PC-3 (cell line): ENCODE measurements around the gene C6orf47. TPM values are rescaled to one million over a fixed set of nuclear protein-coding genes. Genes with fewer than 3 reads are reported as not detected.
"Not testable (repeated sequence)": the region's sequence is repeated elsewhere in the genome, so short reads cannot be mapped to it uniquely, and the experiment has no call there.

ENCODE experiments used
- ATAC-seq: fragments of 200-7000 bp; cut with Tn5 transposase; 2 replicates; pipeline ENCODE4 v1.9.1; 2020; ENCODE audit warnings: mild to moderate bottlenecking, moderate library complexity
- Bru-seq: library from RNA; stranded (reverse); fragments of 400-500 nt; gene quantifications from one replicate; lab custom pipeline; 2021; lab: Mats Ljungman, UMichigan
- BruChase-seq, 2 experiments: library from RNA; stranded (reverse); fragments of 400-500 nt; gene quantifications; one replicate each; lab custom pipeline; 2021; lab: Mats Ljungman, UMichigan
- BruUV-seq: library from RNA; stranded (reverse); fragments of 400-500 nt; replicated peaks from 2 replicates; lab custom pipeline; 2021; lab: Mats Ljungman, UMichigan
- CTCF ChIA-PET: fragments of 300-600 bp; sonication (Branson Sonifier 250); formaldehyde crosslinking; loops from one replicate; lab custom pipeline; 2022; ENCODE audit warnings: antibody characterized with exemption; lab: Charles Lee
- POLR2A ChIA-PET: fragments of 300-600 bp; sonication (Branson Sonifier 250); formaldehyde crosslinking; loops from one replicate; lab custom pipeline; 2022; ENCODE audit warnings: antibody characterized with exemption; ENCODE audit not compliant: unreplicated experiment; lab: Charles Lee
- DNase-seq: peaks from one replicate; pipeline ENCODE4 v3.0.0-alpha.2; 2015
- H2AFZ ChIP-seq: fragments of 300-600 bp; sonication (generic); 2 replicates; pipeline ENCODE4 v1.6.0; 2016; ENCODE audit warnings: antibody characterized with exemption, low read length
- H3F3A ChIP-seq: fragments of 300-600 bp; sonication (generic); one replicate; pipeline ENCODE4 v1.6.0; 2017; ENCODE audit warnings: antibody characterized with exemption, low read length, control low read depth, mild to moderate bottlenecking; ENCODE audit not compliant: unreplicated experiment
- H3K27ac ChIP-seq: fragments of 300-600 bp; sonication (generic); 2 replicates; pipeline ENCODE4 v1.5.1; 2016; ENCODE audit warnings: mild to moderate bottlenecking, low read length
- H3K27me3 ChIP-seq: fragments of 300-600 bp; sonication (generic); 2 replicates; pipeline ENCODE4 v1.6.1; 2016; ENCODE audit warnings: low read length, mixed read lengths
- H3K36me3 ChIP-seq: fragments of 300-600 bp; sonication (generic); 2 replicates; pipeline ENCODE4 v1.6.1; 2016; ENCODE audit warnings: low read depth, mixed run types, low read length, mixed read lengths
- H3K4me1 ChIP-seq: fragments of 300-600 bp; sonication (generic); 2 replicates; pipeline ENCODE4 v1.5.1; 2016; ENCODE audit warnings: low read length; ENCODE audit not compliant: insufficient read depth
- H3K4me2 ChIP-seq: fragments of 300-600 bp; sonication (generic); 2 replicates; pipeline ENCODE4 v1.6.0; 2016; ENCODE audit warnings: low read length
- H3K4me3 ChIP-seq: fragments of 300-600 bp; sonication (generic); 2 replicates; pipeline ENCODE4 v1.5.1; 2016; ENCODE audit warnings: mild to moderate bottlenecking, low read length, mixed read lengths
- H3K79me2 ChIP-seq: fragments of 300-600 bp; sonication (generic); 2 replicates; pipeline ENCODE4 v1.6.1; 2017; ENCODE audit warnings: low read length, mixed read lengths
- H3K9ac ChIP-seq: fragments of 300-600 bp; sonication (generic); 2 replicates; pipeline ENCODE4 v1.6.0; 2016; ENCODE audit warnings: mild to moderate bottlenecking, low read length
- H3K9me2 ChIP-seq: fragments of 300-600 bp; sonication (generic); replicated peaks from 2 replicates; pipeline ENCODE4 v1.6.1; 2016; ENCODE audit warnings: mixed run types, low read length, mixed read lengths
- H3K9me3 ChIP-seq: fragments of 300-600 bp; sonication (generic); 2 replicates; pipeline ENCODE4 v1.6.1; 2016; ENCODE audit warnings: low read length, mixed read lengths
- H4K20me1 ChIP-seq: fragments of 300-600 bp; sonication (generic); 2 replicates; pipeline ENCODE4 v1.6.1; 2016; ENCODE audit warnings: low read length, mixed read lengths
- CTCF ChIP-seq: fragments of 300-600 bp; sonication (generic); conservative IDR thresholded peaks from 2 replicates; pipeline ENCODE4 v1.5.1; 2017; ENCODE audit warnings: antibody characterized with exemption, low read depth, mild to moderate bottlenecking, low read length
- EZH2 ChIP-seq: fragments of 300-600 bp; sonication (generic); IDR thresholded peaks from one replicate; pipeline ENCODE4 v1.6.1; 2017; ENCODE audit warnings: antibody characterized with exemption, mild to moderate bottlenecking, low read length; ENCODE audit not compliant: unreplicated experiment
- EZH2phosphoT487 ChIP-seq: fragments of 300-600 bp; sonication (generic); IDR thresholded peaks from 2 replicates; pipeline ENCODE4 v1.6.1; 2018; ENCODE audit warnings: mild to moderate bottlenecking, antibody characterized with exemption, low read length, borderline replicate concordance
- intact Hi-C: fragments of 100-400 bp; cut with micrococcal nuclease; formaldehyde crosslinking; loops from 2 replicates; pipeline ENCODE4 v1.9.0; 2023
- long read RNA-seq: library from polyadenylated mRNA; unstranded; transcript quantifications from one replicate; pipeline ENCODE4 v2.0.0, GENCODE V29; 2021; ENCODE audit not compliant: unreplicated experiment
- total RNA-seq: library from RNA; depleted of rRNA; stranded (reverse); fragments of >200 nt; gene quantifications from 2 replicates; pipeline ENCODE4 v1.2.3, GENCODE V29; 2014; rRNA removed

Gene C6orf47
- 26.3 and 33.2 TPM in 2 replicates for total RNA-seq
- Bru-seq, nascent RNA, result percentile 85 among the genes with signal in this experiment
- percentile 94 among the genes with signal in this experiment for BruChase-seq, experiment 1, labeled RNA remaining after a 6-hour chase
- BruChase-seq, experiment 2, labeled RNA remaining after a 2-hour chase, result percentile 96 among the genes with signal in this experiment
- long read RNA-seq, transcript C6orf47-202 (1 exons, 2,475 nt), result major isoform, 103 of 103 reads
- long read RNA-seq, partial matches to known transcripts, result 0 of 103 reads
- long read RNA-seq, other reads (novel, unspliced or antisense), result 0 of 103 reads

- TF ChIP-seq EZH2phosphoT487, result no peak
- TF ChIP-seq EZH2, result no peak
- no peak for TF ChIP-seq CTCF
- Histone ChIP-seq H3K36me3 (peaks cover 5% of the 10 kb centered on the region), H3K9ac (peak within 1 kb of the TSS; percentile 85), H3K4me2 (peak within 1 kb of the TSS; percentile 99), H4K20me1 (peaks cover 4% of the 10 kb centered on the region; the same call in 1 of the 2 replicates), H3F3A (no peaks in the 10 kb centered on the region), H3K9me2 (no peaks in the 10 kb centered on the region), H3K4me1 (peaks cover 52% of the 10 kb centered on the region), H3K27ac (peak within 1 kb of the TSS; percentile 28), H3K27me3 (no peaks in the 10 kb centered on the region), H3K4me3 (peak within 1 kb of the TSS; percentile 92), H3K79me2 (peaks cover 51% of the 10 kb centered on the region), H2AFZ (peak within 1 kb of the TSS; percentile 78), H3K9me3 (no peaks in the 10 kb centered on the region)
- peak; percentile 84 for ATAC-seq
- intact Hi-C loops, result no loop called here
- DNase-seq, result peak; percentile 78
- TSS peak; percentile 13 for BruUV-seq
- ChIA-PET POLR2A (interaction anchor here (0.7 kb wide), 2 partner anchors 158 to 1184 kb away, joined by 3 to 7 read pairs; no protein-coding TSS in a partner anchor), CTCF (interaction anchor here (0.6 kb wide), 1 partner anchor 1178 kb away, joined by 3 read pairs; the partner anchor contains the start of gene TAP2)
Measured at GRCh38 chr6:31660381-31661261, at the start of gene C6orf47. C6orf47 (minus strand) TSS chr6:31660778; CDS start chr6:31659947, 831 bp downstream.

GRCh38 chr6:31709157-31709556 lies 48.6 kb upstream of the C6orf47 start:
- intact Hi-C loops, H2AFZ ChIP-seq, H4K20me1 ChIP-seq, DNase-seq, H3K9ac ChIP-seq, H3K27me3 ChIP-seq, H3K36me3 ChIP-seq, H3K4me2 ChIP-seq, H3K9me2 ChIP-seq, H3K79me2 ChIP-seq, BruUV-seq, POLR2A ChIA-PET, ATAC-seq, H3K4me3 ChIP-seq, H3K27ac ChIP-seq, H3K4me1 ChIP-seq, H3K9me3 ChIP-seq, H3F3A ChIP-seq: not testable (repeated sequence)
- CTCF ChIA-PET, result interaction anchor here (0.7 kb wide), 1 partner anchor 98 kb away, joined by 4 read pairs; the partner anchor contains the start of gene LSM2

- Histone ChIP-seq H3K27me3 (no peaks in the 10 kb centered on the region), H3K4me2 (no peak overlapping the region), H3K4me1 (no peaks in the 10 kb centered on the region), H3K36me3 (no peaks in the 10 kb centered on the region), H3K79me2 (no peaks in the 10 kb centered on the region), H3K9me3 (no peaks in the 10 kb centered on the region), H4K20me1 (no peaks in the 10 kb centered on the region), H2AFZ (no peak overlapping the region), H3K4me3 (no peak overlapping the region), H3F3A (no peaks in the 10 kb centered on the region), H3K9ac (no peak overlapping the region), H3K27ac (no peak overlapping the region), H3K9me2 (no peaks in the 10 kb centered on the region)
- intact Hi-C loops, result no loop called here
- no peak for TF ChIP-seq EZH2
- TF ChIP-seq EZH2phosphoT487, result no peak
- no peak for TF ChIP-seq CTCF
- ChIA-PET CTCF (no interaction called here), POLR2A (no interaction called here)
- DNase-seq (no peak), ATAC-seq (no peak)
- BruUV-seq, result no TSS peak
Measured at GRCh38 chr6:31708224-31708623, 47.6 kb upstream of the C6orf47 start.
